Occipital lobe (tissue), 3 donors: ENCODE results near the gene CPLANE1. TPM values are rescaled to one million over a fixed set of nuclear protein-coding genes. Genes with fewer than 3 reads are reported as not detected.

Experiments
- DNase-seq: peaks from one replicate; lab custom pipeline; 2025; lab: John Stamatoyannopoulos, UW
- small RNA-seq: library from RNA; depleted of rRNA; stranded (forward); fragments of <200 nt; gene quantifications from one replicate; pipeline ENCODE3, GENCODE V24; 2014
- total RNA-seq: library from RNA; depleted of rRNA; stranded (reverse); fragments of >200 nt; gene quantifications from one replicate; pipeline ENCODE4 v1.2.3, GENCODE V29; 2014

CPLANE1 gene
- total RNA-seq, 1 donor from 2014 or later: 65.4 TPM

DNA sequence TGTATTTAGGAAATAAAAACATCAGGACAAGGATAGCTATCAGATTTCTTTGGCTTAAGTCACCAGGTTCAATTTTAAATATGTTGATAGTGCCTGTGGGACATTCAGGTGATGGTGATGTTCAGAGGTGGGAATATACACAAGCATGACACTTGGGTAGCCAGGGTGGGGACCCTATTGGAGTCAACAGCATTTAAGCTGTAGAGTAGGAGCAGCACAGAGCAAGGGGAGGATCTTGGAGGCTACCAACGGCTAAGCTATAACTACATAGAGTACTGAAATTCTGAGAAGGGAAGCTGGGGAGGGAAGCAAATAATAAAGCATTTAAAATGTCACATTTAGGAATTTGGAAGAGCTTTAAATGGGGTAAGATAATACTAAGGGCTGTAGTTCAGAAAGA lies 177.7 kb downstream of the CPLANE1 start:
- DNase-seq: no peak

- no peak for DNase-seq
These were observed 184.7 kb downstream of the CPLANE1 start for GRCh38 chr5:37064442-37064841.

DNA sequence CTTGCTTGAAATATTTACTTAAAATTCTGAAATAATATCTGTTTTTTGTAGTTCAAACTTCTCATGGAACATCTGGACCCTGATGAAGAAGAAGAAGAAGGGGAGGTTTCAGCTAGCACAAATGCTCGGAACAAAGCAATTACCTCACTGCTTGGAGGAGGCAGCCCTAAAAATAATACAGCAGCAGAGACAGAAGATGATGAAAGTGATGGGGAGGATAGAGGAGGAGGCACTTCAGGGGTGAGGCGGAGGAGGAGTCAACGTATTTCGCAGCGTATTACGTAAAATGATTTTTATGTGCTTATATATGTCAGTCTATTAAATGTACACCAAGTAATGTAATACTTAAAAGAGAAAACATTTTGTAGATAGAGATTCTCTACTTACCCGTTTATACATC lies 185.4 kb downstream of the CPLANE1 start:
- DNase-seq: peak; percentile 5

DNA sequence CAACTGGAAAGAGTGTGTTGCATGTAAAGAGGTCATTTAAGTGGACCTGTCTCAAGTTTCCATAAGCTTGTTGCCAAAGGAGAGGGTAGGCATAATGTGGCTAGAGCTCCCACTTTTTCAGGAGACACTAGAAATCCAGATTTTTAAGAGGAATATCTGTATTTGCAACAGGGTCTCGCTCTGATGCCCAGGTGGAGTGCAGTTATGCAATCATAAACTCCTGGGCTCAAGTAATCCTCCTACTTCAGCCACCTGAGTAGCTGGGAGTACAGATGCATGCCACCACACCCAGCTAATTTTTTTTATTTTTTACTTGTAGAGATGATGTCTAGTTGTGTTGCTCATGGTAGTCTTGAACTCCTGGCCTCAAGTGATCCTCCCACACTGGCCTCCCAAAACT lies 189.1 kb downstream of the CPLANE1 start:
- no peak for DNase-seq

GRCh38 chr5:37056762-37057161 lies 192.4 kb downstream of the CPLANE1 start:
- DNase-seq: no peak

Small RNA genes within 50 kb of the gene (small RNA-seq; reads per million reads assigned to genes)
- gene C8orf59P2: not detected

Other genes starting within 250 kb of the CPLANE1 start
- 67.8 TPM for gene NUP155, start 121.7 kb upstream of the CPLANE1 start, total RNA-seq
- 49.6 TPM for gene WDR70, start 129.9 kb upstream of the CPLANE1 start, total RNA-seq